Stimulated activated CD4-positive, alpha-beta T cell treated with anti-CD3 and anti-CD28 coated beads, TNF-alpha, amount 100 ng/mL, for 4 hours (primary cell): ENCODE measurements around the gene TTC19.
A peak's percentile ranks its signal among the peaks of the same experiment; 100 is the strongest.

ENCODE experiments used
- DNase-seq, 3 experiments: peaks; one replicate each; pipeline ENCODE4 v3.0.0-alpha.2; 2020; ENCODE audit warnings: low read depth in 3 of 3

Gene TTC19

GRCh38 chr17:15999141-15999973 lies at the start of gene TTC19, which contains the start of gene ZSWIM7:
TTC19 (plus strand) TSS chr17:15999824; CDS start chr17:15999849, 25 bp downstream.
ZSWIM7 (minus strand) TSS chr17:15999704; CDS start chr17:15999594, 110 bp downstream.
- DNase-seq, result peak; percentile 81 to 93 (median 82)

- DNase-seq, result no peak
Observed at GRCh38 chr17:15951368-15952047, 48.1 kb upstream of the TTC19 start.

GRCh38 chr17:15952048-15952532 lies 47.5 kb upstream of the TTC19 start:
- DNase-seq, result no peak

GRCh38 chr17:15952916-15953790 lies 46.5 kb upstream of the TTC19 start:
- no peak for DNase-seq

GRCh38 chr17:15954222-15954621 lies 45.4 kb upstream of the TTC19 start:
- DNase-seq, result no peak

- DNase-seq, result no peak
Observed at GRCh38 chr17:15955793-15956541, 43.7 kb upstream of the TTC19 start.

- no peak for DNase-seq
Observed at GRCh38 chr17:15957206-15957605, 42.4 kb upstream of the TTC19 start.

GRCh38 chr17:15957608-15958307 lies 41.9 kb upstream of the TTC19 start:
- no peak for DNase-seq

- DNase-seq, result no peak
Observed at GRCh38 chr17:15958484-15958854, 41.2 kb upstream of the TTC19 start.

- DNase-seq, result no peak
Observed at GRCh38 chr17:15963670-15964110, 35.9 kb upstream of the TTC19 start.

GRCh38 chr17:15965528-15965927 lies 34.1 kb upstream of the TTC19 start:
- DNase-seq, result no peak

GRCh38 chr17:15966183-15966878 lies 33.3 kb upstream of the TTC19 start:
- no peak for DNase-seq

- no peak for DNase-seq
Observed at GRCh38 chr17:15966879-15967248, 32.8 kb upstream of the TTC19 start.

- DNase-seq, result no peak
Observed at GRCh38 chr17:15967706-15968399, 31.8 kb upstream of the TTC19 start.

GRCh38 chr17:15969463-15969862 lies 30.2 kb upstream of the TTC19 start:
- DNase-seq, result no peak

- no peak for DNase-seq
Observed at GRCh38 chr17:15970500-15970899, 29.1 kb upstream of the TTC19 start.

GRCh38 chr17:15971098-15971678 lies 28.4 kb upstream of the TTC19 start:
- no peak for DNase-seq

GRCh38 chr17:15971882-15972281 lies 27.7 kb upstream of the TTC19 start:
- DNase-seq, result no peak

- DNase-seq, result no peak
Observed at GRCh38 chr17:15972497-15972951, 27.1 kb upstream of the TTC19 start.
